Erythroblast (primary cell): ENCODE results near the gene PDIA6.

Experiments used
- DNase-seq, 2 experiments: peaks; one replicate each; lab custom pipeline; 2025; lab: John Stamatoyannopoulos, UW
- GATA1 ChIP-seq: IDR thresholded peaks from 2 replicates; pipeline ENCODE4 v1.6.1; 2011; ENCODE audit warnings: low read depth, mild to moderate bottlenecking, control low read depth, low read length, moderate library complexity
- POLR2A ChIP-seq: IDR thresholded peaks from 2 replicates; pipeline ENCODE4 v1.6.1; 2011; ENCODE audit warnings: mild to moderate bottlenecking, low read length

The PDIA6 gene

GRCh38 chr2:10841547-10842219 is 29.1 kb upstream of the PDIA6 start:
- DNase-seq, result no peak
- no peak for TF ChIP-seq POLR2A
- TF ChIP-seq GATA1, result no peak

GRCh38 chr2:10839813-10840212 is 27.2 kb upstream of the PDIA6 start:
- DNase-seq, result no peak
- TF ChIP-seq POLR2A, result no peak
- no peak for TF ChIP-seq GATA1

GRCh38 chr2:10838734-10839133 is 26.1 kb upstream of the PDIA6 start:
- DNase-seq, result no peak
- no peak for TF ChIP-seq GATA1
- no peak for TF ChIP-seq POLR2A

- DNase-seq, result no peak
- TF ChIP-seq POLR2A (no peak), GATA1 (no peak)
These were observed 25.0 kb upstream of the PDIA6 start for GRCh38 chr2:10837298-10838266.

- TF ChIP-seq POLR2A (no peak), GATA1 (no peak)
- peak; percentile 40 to 67 for DNase-seq
These were observed 22.7 kb upstream of the PDIA6 start for GRCh38 chr2:10835052-10835970.

- no peak for TF ChIP-seq POLR2A
- TF ChIP-seq GATA1, result no peak
- no peak for DNase-seq
These were observed 21.6 kb upstream of the PDIA6 start for GRCh38 chr2:10834068-10834655.

GRCh38 chr2:10833021-10833420 is 20.4 kb upstream of the PDIA6 start:
- DNase-seq, result no peak
- TF ChIP-seq POLR2A (no peak), GATA1 (no peak)

- no peak for TF ChIP-seq POLR2A
- TF ChIP-seq GATA1, result no peak
- peak; percentile 74 to 85 for DNase-seq
These were observed 19.8 kb upstream of the PDIA6 start for GRCh38 chr2:10832203-10832936.

- no peak for TF ChIP-seq GATA1
- no peak for TF ChIP-seq POLR2A
- DNase-seq, result no peak
These were observed 18.9 kb upstream of the PDIA6 start for GRCh38 chr2:10831400-10831985.

GRCh38 chr2:10830641-10831399 is 18.2 kb upstream of the PDIA6 start:
- no peak for TF ChIP-seq GATA1
- no peak for TF ChIP-seq POLR2A
- no peak for DNase-seq

GRCh38 chr2:10830203-10830602 is 17.6 kb upstream of the PDIA6 start:
- DNase-seq, result no peak
- TF ChIP-seq POLR2A (no peak), GATA1 (no peak)
